SJSA1 (cell line): ENCODE measurements around the gene UPF1. TPM values are rescaled to one million over a fixed set of nuclear protein-coding genes. Genes with fewer than 3 reads are reported as not detected.
"Not testable (repeated sequence)": the region's sequence is repeated elsewhere in the genome, so short reads cannot be mapped to it uniquely, and the experiment has no call there.

Source experiments
- DNase-seq, 2 experiments: peaks; one replicate each; pipeline ENCODE4 v3.0.0-alpha.2; 2015 to 2020; ENCODE audit warnings: low spot score in 2 of 2, low read depth in 1 of 2
- H3K27ac ChIP-seq: fragments of 250-450 bp; sonication (Bioruptor Pico); 2 replicates; pipeline ENCODE4 v1.5.1; 2020; ENCODE audit warnings: mild to moderate bottlenecking, moderate library complexity
- H3K27me3 ChIP-seq: fragments of 250-450 bp; sonication (Bioruptor Pico); replicated peaks from 2 replicates; pipeline ENCODE4 v1.5.1; 2020; ENCODE audit warnings: mild to moderate bottlenecking, moderate library complexity
- H3K36me3 ChIP-seq: fragments of 250-450 bp; sonication (Bioruptor Pico); 2 replicates; pipeline ENCODE4 v1.5.1; 2020; ENCODE audit warnings: mild to moderate bottlenecking
- H3K4me1 ChIP-seq: fragments of 250-450 bp; sonication (Bioruptor Pico); replicated peaks from 2 replicates; pipeline ENCODE4 v1.6.1; 2021; ENCODE audit warnings: mild to moderate bottlenecking
- H3K4me3 ChIP-seq: fragments of 250-450 bp; sonication (Bioruptor Pico); 2 replicates; pipeline ENCODE4 v1.5.1; 2020; ENCODE audit warnings: mild to moderate bottlenecking
- H3K9me3 ChIP-seq: fragments of 250-450 bp; sonication (Bioruptor Pico); replicated peaks from 2 replicates; pipeline ENCODE4 v1.5.1; 2020; ENCODE audit warnings: mild to moderate bottlenecking
- total RNA-seq: library from RNA; depleted of rRNA; stranded (reverse); fragments of >200 nt; shearing (Covaris generic); gene quantifications from 2 replicates; pipeline ENCODE4 v1.2.3, GENCODE V29; 2014

Gene UPF1
- total RNA-seq, 1 experiment from 2014 or later = 68.1 TPM

GRCh38 chr19:18807861-18808331, 23.9 kb upstream of the UPF1 start:
- Histone ChIP-seq H3K36me3 (no peaks in the 10 kb centered on the region), H3K27ac (no peak overlapping the region), H3K9me3 (no peaks in the 10 kb centered on the region), H3K27me3 (no peaks in the 10 kb centered on the region), H3K4me3 (no peak overlapping the region), H3K4me1 (no peaks in the 10 kb centered on the region)
- no peak for DNase-seq

GRCh38 chr19:18809149-18809868, 22.4 kb upstream of the UPF1 start:
- no peak overlapping the region for H3K27ac ChIP-seq
- no peaks in the 10 kb centered on the region for H3K4me1 ChIP-seq
- DNase-seq = no peak
- no peak overlapping the region for H3K4me3 ChIP-seq
- no peaks in the 10 kb centered on the region for H3K9me3 ChIP-seq
- 0 out of 2 replicates have a peak, but pooled peaks cover 7% of the 10 kb centered on the region for H3K27me3 ChIP-seq
- no peaks in the 10 kb centered on the region for H3K36me3 ChIP-seq

- H3K4me1 ChIP-seq, H3K27ac ChIP-seq, DNase-seq, H3K9me3 ChIP-seq, H3K27me3 ChIP-seq, H3K36me3 ChIP-seq, H3K4me3 ChIP-seq: not testable (repeated sequence)
Observed at GRCh38 chr19:18811638-18812037, 20.1 kb upstream of the UPF1 start.

GRCh38 chr19:18814063-18814462, 17.7 kb upstream of the UPF1 start:
- Histone ChIP-seq H3K9me3 (no peaks in the 10 kb centered on the region), H3K36me3 (no peaks in the 10 kb centered on the region), H3K27ac (no peak overlapping the region), H3K4me1 (no peaks in the 10 kb centered on the region), H3K4me3 (no peak overlapping the region), H3K27me3 (peaks cover 15% of the 10 kb centered on the region; the same call in 1 of the 2 replicates)
- DNase-seq = no peak

GRCh38 chr19:18815673-18816072, 16.1 kb upstream of the UPF1 start:
- H3K9me3 ChIP-seq = no peaks in the 10 kb centered on the region
- H3K4me3 ChIP-seq = no peak overlapping the region
- H3K4me1 ChIP-seq = no peaks in the 10 kb centered on the region
- no peaks in the 10 kb centered on the region for H3K36me3 ChIP-seq
- H3K27me3 ChIP-seq = peaks cover 15% of the 10 kb centered on the region; the same call in 1 of the 2 replicates
- H3K27ac ChIP-seq = no peak overlapping the region
- DNase-seq = no peak

GRCh38 chr19:18816645-18817044, 15.1 kb upstream of the UPF1 start:
- H3K4me3 ChIP-seq, H3K27ac ChIP-seq, H3K36me3 ChIP-seq, DNase-seq, H3K9me3 ChIP-seq, H3K4me1 ChIP-seq: not testable (repeated sequence)
- peaks cover 15% of the 10 kb centered on the region; the same call in 1 of the 2 replicates for H3K27me3 ChIP-seq

- Histone ChIP-seq H3K4me1 (no peaks in the 10 kb centered on the region), H3K36me3 (no peaks in the 10 kb centered on the region), H3K27ac (no peak overlapping the region), H3K27me3 (peaks cover 15% of the 10 kb centered on the region; the same call in 1 of the 2 replicates), H3K9me3 (no peaks in the 10 kb centered on the region), H3K4me3 (no peak overlapping the region)
- no peak for DNase-seq
Observed at GRCh38 chr19:18817574-18817973, 14.2 kb upstream of the UPF1 start.

- Histone ChIP-seq H3K4me3 (no peak overlapping the region), H3K9me3 (peaks cover 11% of the 10 kb centered on the region), H3K36me3 (peaks cover 17% of the 10 kb centered on the region), H3K27me3 (peaks cover 4% of the 10 kb centered on the region; the same call in 1 of the 2 replicates), H3K4me1 (peaks cover 13% of the 10 kb centered on the region), H3K27ac (no peak overlapping the region)
- DNase-seq = no peak
Observed at GRCh38 chr19:18828786-18829185, 3.0 kb upstream of the UPF1 start.

GRCh38 chr19:18830488-18830887, 1.3 kb upstream of the UPF1 start:
- Histone ChIP-seq H3K27ac (no peak overlapping the region), H3K9me3 (peaks cover 11% of the 10 kb centered on the region), H3K36me3 (peaks cover 34% of the 10 kb centered on the region), H3K4me1 (peaks cover 19% of the 10 kb centered on the region), H3K4me3 (no peak overlapping the region), H3K27me3 (peaks cover 4% of the 10 kb centered on the region; the same call in 1 of the 2 replicates)
- no peak for DNase-seq

- Histone ChIP-seq H3K27ac (peak overlapping the region; percentile 74), H3K36me3 (peaks cover 54% of the 10 kb centered on the region), H3K9me3 (no peaks in the 10 kb centered on the region), H3K4me3 (peak overlapping the region; percentile 97), H3K27me3 (no peaks in the 10 kb centered on the region), H3K4me1 (peaks cover 19% of the 10 kb centered on the region)
- DNase-seq = peak in 1 of 2 experiments; percentile 42
Observed at GRCh38 chr19:18832306-18833140, 764 bp downstream of the UPF1 start.

- DNase-seq = no peak
- Histone ChIP-seq H3K27ac (no peak overlapping the region), H3K9me3 (no peaks in the 10 kb centered on the region), H3K4me3 (peak overlapping the region; percentile 97), H3K4me1 (peaks cover 19% of the 10 kb centered on the region), H3K36me3 (peaks cover 60% of the 10 kb centered on the region), H3K27me3 (no peaks in the 10 kb centered on the region)
Observed at GRCh38 chr19:18833141-18833476, 1.4 kb downstream of the UPF1 start.

GRCh38 chr19:18833849-18834643, 2.3 kb downstream of the UPF1 start:
- Histone ChIP-seq H3K36me3 (peaks cover 68% of the 10 kb centered on the region), H3K27ac (no peak overlapping the region), H3K27me3 (no peaks in the 10 kb centered on the region), H3K4me1 (peaks cover 19% of the 10 kb centered on the region), H3K4me3 (peak overlapping the region; percentile 97), H3K9me3 (no peaks in the 10 kb centered on the region)
- DNase-seq = no peak

GRCh38 chr19:18834644-18834984, 2.9 kb downstream of the UPF1 start:
- H3K9me3 ChIP-seq = no peaks in the 10 kb centered on the region
- no peak overlapping the region for H3K27ac ChIP-seq
- peaks cover 19% of the 10 kb centered on the region for H3K4me1 ChIP-seq
- H3K27me3 ChIP-seq = no peaks in the 10 kb centered on the region
- peaks cover 72% of the 10 kb centered on the region for H3K36me3 ChIP-seq
- DNase-seq = no peak
- no peak overlapping the region for H3K4me3 ChIP-seq
